ENCODE data around the gene HTR2C. TPM values are rescaled to one million over a fixed set of nuclear protein-coding genes. Genes with fewer than 3 reads are reported as not detected.

HTR2C gene
- total RNA-seq, 1 donor = not detected

DNA sequence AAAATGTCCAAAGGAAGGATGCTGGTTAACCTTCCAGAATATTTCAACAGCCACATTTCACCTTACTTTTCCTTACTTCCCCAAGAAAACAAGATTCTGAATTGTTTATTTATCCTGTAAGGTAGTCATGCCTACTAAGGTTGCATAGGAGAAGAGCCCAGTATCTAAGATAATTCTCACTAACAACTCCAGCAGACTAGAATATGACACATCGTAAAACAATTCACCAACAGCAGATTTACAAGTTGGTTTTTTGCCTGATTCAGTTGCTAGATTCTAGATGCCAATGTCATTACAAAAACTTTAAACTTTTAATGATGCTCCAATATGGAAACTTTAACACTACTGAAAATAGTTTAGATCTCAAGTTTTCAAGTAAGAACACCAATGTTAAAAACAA, 257.2 kb downstream of the HTR2C start:
- TF ChIP-seq, protein P1, sequence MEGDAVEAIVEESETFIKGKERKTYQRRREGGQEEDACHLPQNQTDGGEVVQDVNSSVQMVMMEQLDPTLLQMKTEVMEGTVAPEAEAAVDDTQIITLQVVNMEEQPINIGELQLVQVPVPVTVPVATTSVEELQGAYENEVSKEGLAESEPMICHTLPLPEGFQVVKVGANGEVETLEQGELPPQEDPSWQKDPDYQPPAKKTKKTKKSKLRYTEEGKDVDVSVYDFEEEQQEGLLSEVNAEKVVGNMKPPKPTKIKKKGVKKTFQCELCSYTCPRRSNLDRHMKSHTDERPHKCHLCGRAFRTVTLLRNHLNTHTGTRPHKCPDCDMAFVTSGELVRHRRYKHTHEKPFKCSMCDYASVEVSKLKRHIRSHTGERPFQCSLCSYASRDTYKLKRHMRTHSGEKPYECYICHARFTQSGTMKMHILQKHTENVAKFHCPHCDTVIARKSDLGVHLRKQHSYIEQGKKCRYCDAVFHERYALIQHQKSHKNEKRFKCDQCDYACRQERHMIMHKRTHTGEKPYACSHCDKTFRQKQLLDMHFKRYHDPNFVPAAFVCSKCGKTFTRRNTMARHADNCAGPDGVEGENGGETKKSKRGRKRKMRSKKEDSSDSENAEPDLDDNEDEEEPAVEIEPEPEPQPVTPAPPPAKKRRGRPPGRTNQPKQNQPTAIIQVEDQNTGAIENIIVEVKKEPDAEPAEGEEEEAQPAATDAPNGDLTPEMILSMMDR (IDR thresholded peaks at IDR 0.05; ENCODE audit: extremely low read depth, low read depth, low read length) = no peak
- DNase-seq (ENCODE audit: insufficient read length, low spot score, missing footprints) = no peak
- Histone ChIP-seq H4K20me1 (ENCODE audit: insufficient read depth, low read length) (no peaks in the 10 kb centered on the region), H3K27me3 (ENCODE audit: insufficient read depth, low read length) (no peaks in the 10 kb centered on the region), H3K79me2 (ENCODE audit: insufficient read depth, low read length) (no peaks in the 10 kb centered on the region), H3K4me2 (ENCODE audit: insufficient read depth, low read length) (no peak overlapping the region), H3K9me3 (ENCODE audit: low read depth, low read length) (no peaks in the 10 kb centered on the region), H3K4me3 (ENCODE audit: insufficient read depth, low read length) (no peak overlapping the region), H2AFZ (ENCODE audit: low read length) (no peak overlapping the region), H3K36me3 (ENCODE audit: insufficient read depth, low read length) (no peaks in the 10 kb centered on the region), H3K27ac (ENCODE audit: low read depth, low read length) (no peak overlapping the region), H3K4me1 (ENCODE audit: insufficient read depth, low read length) (no peaks in the 10 kb centered on the region)

DNA sequence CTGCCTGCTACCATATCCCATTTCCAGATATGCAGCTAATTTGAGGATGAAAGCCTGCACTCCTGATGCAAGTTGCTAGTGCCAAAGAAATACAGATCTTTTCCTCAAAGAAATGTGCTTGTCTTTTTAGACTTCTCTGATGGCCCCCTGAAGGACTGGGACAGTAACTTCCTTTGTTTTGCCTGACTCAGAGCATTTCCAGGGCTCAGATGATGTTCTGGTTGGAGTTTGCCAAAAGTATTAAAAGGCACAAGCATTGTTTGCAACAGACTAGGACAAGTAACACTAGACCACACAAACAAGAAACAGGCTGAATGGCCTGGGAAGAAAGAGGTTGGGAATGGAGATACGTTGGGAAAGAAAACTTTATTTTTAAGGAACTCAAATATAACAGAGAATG, 258.3 kb downstream of the HTR2C start:
- Histone ChIP-seq H3K9me3 (ENCODE audit: low read depth, low read length) (no peaks in the 10 kb centered on the region), H3K4me1 (ENCODE audit: insufficient read depth, low read length) (no peaks in the 10 kb centered on the region), H3K79me2 (ENCODE audit: insufficient read depth, low read length) (no peaks in the 10 kb centered on the region), H3K27me3 (ENCODE audit: insufficient read depth, low read length) (no peaks in the 10 kb centered on the region), H2AFZ (ENCODE audit: low read length) (no peak overlapping the region), H3K4me3 (ENCODE audit: insufficient read depth, low read length) (no peak overlapping the region), H3K4me2 (ENCODE audit: insufficient read depth, low read length) (no peak overlapping the region), H3K27ac (ENCODE audit: low read depth, low read length) (no peak overlapping the region), H4K20me1 (ENCODE audit: insufficient read depth, low read length) (no peaks in the 10 kb centered on the region), H3K36me3 (ENCODE audit: insufficient read depth, low read length) (no peaks in the 10 kb centered on the region)
- TF ChIP-seq, protein P1 (IDR thresholded peaks at IDR 0.05; ENCODE audit: extremely low read depth, low read depth, low read length) = no peak
- no peak for DNase-seq (ENCODE audit: insufficient read length, low spot score, missing footprints)

DNA sequence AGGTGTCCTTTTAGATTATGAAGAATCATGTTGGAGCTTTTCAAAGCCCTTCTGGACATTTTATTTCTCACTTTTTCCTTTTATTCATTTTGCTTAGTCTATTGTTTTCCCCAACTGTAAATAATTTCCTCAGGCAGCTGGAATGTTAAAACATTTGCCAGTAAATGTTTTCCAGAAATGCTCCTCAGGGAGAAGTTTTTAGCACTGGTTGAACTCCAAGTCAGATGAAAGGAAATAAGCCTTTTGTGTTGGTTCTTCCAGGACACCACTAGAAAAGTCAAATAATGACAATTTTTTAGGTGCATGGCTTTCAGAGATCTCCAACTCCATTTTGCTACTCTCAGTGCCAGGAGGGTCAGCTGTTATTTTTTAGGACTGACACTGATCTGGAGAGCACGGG, 305.6 kb downstream of the HTR2C start:
- Histone ChIP-seq H4K20me1 (ENCODE audit: insufficient read depth, low read length) (no peaks in the 10 kb centered on the region), H3K4me2 (ENCODE audit: insufficient read depth, low read length) (no peak overlapping the region), H3K9me3 (ENCODE audit: low read depth, low read length) (no peaks in the 10 kb centered on the region), H3K27me3 (ENCODE audit: insufficient read depth, low read length) (peaks cover 3% of the 10 kb centered on the region), H3K27ac (ENCODE audit: low read depth, low read length) (no peak overlapping the region), H3K79me2 (ENCODE audit: insufficient read depth, low read length) (no peaks in the 10 kb centered on the region), H2AFZ (ENCODE audit: low read length) (no peak overlapping the region), H3K36me3 (ENCODE audit: insufficient read depth, low read length) (no peaks in the 10 kb centered on the region), H3K4me3 (ENCODE audit: insufficient read depth, low read length) (no peak overlapping the region), H3K4me1 (ENCODE audit: insufficient read depth, low read length) (no peaks in the 10 kb centered on the region)
- no peak for DNase-seq (ENCODE audit: insufficient read length, low spot score, missing footprints)
- TF ChIP-seq, protein P1 (IDR thresholded peaks at IDR 0.05; ENCODE audit: extremely low read depth, low read depth, low read length) = no peak

DNA sequence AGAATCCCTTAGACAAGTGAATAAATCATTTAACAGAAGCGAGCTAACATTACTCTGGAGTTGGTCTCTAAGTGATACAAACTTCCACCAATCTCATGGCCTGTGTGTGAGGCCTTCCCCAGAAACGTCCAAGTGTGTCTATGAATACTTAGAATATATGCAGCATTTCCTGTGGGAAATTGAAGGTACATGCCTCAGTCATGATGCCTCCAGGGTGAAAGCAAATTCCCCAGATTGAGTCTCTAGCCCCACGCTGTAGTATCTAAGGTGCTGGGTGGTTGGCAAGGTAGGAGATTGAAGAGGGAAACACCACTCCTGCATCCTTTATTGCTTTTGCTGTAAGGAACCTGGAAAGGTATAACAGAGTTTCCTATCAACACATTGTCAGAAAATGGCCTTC, 319.7 kb downstream of the HTR2C start:
- TF ChIP-seq, protein P1 (IDR thresholded peaks at IDR 0.05; ENCODE audit: extremely low read depth, low read depth, low read length) = no peak
- no peak overlapping the region for H3K4me2 ChIP-seq (ENCODE audit: insufficient read depth, low read length)
- no peaks in the 10 kb centered on the region for H3K4me1 ChIP-seq (ENCODE audit: insufficient read depth, low read length)
- no peak overlapping the region for H3K27ac ChIP-seq (ENCODE audit: low read depth, low read length)
- H4K20me1 ChIP-seq (ENCODE audit: insufficient read depth, low read length) = no peaks in the 10 kb centered on the region
- H3K9me3 ChIP-seq (ENCODE audit: low read depth, low read length) = no peaks in the 10 kb centered on the region
- H3K36me3 ChIP-seq (ENCODE audit: insufficient read depth, low read length) = no peaks in the 10 kb centered on the region
- DNase-seq (ENCODE audit: insufficient read length, low spot score, missing footprints) = no peak
- H3K4me3 ChIP-seq (ENCODE audit: insufficient read depth, low read length) = no peak overlapping the region
- no peak overlapping the region for H2AFZ ChIP-seq (ENCODE audit: low read length)
- H3K27me3 ChIP-seq (ENCODE audit: insufficient read depth, low read length) = peaks cover 17% of the 10 kb centered on the region
- H3K79me2 ChIP-seq (ENCODE audit: insufficient read depth, low read length) = no peaks in the 10 kb centered on the region

All from osteoblast (primary cell).